NB4 (cell line): ENCODE results near the gene SRGN.

ENCODE experiments used
- MYC ChIP-seq: IDR thresholded peaks from 2 replicates; pipeline ENCODE4 v1.6.1; 2011; ENCODE audit warnings: low read depth, low read length
- POLR2A ChIP-seq: IDR thresholded peaks from 2 replicates; pipeline ENCODE4 v1.6.1; 2011; ENCODE audit warnings: mild to moderate bottlenecking; ENCODE audit not compliant: insufficient read length; ENCODE audit errors: extremely low read depth
- TF ChIP-seq, protein P1 (sequence below): IDR thresholded peaks from one replicate; pipeline ENCODE4 v1.5.1; 2012; ENCODE audit warnings: low read depth, low read length
- TF ChIP-seq, protein P2 (sequence below): IDR thresholded peaks from 2 replicates; pipeline ENCODE4 v1.6.1; 2011; ENCODE audit warnings: low read depth, low read length

DNA sequence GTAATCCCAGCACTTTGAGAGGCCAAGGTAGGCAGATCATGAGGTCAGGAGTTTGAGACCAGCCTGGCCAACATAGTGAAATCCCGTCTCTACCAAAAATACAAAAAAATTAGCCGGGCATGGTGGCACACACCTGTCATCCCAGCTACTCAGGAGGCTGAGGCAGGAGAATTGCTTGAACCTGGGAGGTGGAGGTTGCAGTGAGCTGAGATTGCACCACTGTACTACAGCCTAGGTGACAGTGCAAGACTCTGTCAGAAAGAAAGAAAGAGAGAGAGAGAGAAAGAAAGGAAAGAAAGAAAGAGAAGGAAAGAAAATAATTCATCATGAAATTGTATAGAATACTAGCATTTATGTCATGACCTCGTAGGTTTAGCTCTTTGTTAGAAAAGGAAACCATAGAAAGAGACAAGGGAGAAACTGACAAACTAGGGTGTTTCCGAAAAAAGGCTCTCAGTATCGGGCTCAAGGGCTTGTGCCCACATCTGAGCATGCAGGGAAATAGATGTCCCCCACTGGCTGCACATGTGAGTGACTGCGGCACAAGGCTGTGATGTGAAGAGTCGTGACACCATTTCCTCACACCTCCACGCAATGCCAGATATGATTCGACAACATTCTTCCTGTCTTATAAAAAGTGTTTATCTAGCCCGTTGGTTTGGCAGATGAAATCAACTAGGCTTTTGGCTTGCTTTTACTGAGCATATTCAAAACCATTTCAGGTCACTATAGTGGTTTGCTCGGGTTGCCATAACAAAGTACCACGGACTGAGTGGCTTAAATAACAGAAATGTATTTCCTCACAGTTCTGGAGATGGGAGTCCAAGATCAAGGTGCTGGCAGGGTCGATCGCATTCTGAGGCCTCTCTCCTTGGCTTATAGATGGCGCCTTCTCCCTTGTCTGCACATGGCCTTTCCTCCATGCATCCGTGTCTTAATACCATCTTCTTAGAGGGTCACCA, 2.0 kb downstream of the SRGN start:
- TF ChIP-seq, protein P1, sequence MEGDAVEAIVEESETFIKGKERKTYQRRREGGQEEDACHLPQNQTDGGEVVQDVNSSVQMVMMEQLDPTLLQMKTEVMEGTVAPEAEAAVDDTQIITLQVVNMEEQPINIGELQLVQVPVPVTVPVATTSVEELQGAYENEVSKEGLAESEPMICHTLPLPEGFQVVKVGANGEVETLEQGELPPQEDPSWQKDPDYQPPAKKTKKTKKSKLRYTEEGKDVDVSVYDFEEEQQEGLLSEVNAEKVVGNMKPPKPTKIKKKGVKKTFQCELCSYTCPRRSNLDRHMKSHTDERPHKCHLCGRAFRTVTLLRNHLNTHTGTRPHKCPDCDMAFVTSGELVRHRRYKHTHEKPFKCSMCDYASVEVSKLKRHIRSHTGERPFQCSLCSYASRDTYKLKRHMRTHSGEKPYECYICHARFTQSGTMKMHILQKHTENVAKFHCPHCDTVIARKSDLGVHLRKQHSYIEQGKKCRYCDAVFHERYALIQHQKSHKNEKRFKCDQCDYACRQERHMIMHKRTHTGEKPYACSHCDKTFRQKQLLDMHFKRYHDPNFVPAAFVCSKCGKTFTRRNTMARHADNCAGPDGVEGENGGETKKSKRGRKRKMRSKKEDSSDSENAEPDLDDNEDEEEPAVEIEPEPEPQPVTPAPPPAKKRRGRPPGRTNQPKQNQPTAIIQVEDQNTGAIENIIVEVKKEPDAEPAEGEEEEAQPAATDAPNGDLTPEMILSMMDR = no peak
- TF ChIP-seq POLR2A = peak; percentile 23
- TF ChIP-seq, protein P2, sequence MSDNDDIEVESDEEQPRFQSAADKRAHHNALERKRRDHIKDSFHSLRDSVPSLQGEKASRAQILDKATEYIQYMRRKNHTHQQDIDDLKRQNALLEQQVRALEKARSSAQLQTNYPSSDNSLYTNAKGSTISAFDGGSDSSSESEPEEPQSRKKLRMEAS = peak; percentile 85
- peak; percentile 70 for TF ChIP-seq MYC
